ENCODE results near the gene FKBP8.

DNA sequence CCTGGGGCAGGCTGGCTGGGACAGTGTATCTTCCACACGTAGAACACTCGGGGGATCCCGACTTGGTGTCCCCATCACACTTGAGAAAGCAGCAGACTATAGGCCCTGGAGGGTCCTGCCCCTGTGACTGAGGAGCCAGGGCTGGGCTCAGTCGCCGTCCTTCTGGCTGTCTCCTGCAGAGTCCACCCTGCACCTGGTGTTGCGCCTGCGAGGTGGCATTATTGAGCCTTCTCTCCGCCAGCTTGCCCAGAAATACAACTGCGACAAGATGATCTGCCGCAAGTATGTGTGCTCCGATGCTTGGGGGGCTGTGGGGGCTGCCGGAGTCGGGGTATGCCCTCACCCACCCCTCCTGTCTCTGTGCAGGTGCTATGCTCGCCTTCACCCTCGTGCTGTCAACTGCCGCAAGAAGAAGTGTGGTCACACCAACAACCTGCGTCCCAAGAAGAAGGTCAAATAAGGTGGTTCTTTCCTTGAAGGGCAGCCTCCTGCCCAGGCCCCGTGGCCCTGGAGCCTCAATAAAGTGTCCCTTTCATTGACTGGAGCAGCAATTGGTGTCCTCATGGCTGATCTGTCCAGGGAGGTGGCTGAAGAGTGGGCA lies 31.4 kb upstream of the FKBP8 start:
- TF ChIP-seq, protein P1, sequence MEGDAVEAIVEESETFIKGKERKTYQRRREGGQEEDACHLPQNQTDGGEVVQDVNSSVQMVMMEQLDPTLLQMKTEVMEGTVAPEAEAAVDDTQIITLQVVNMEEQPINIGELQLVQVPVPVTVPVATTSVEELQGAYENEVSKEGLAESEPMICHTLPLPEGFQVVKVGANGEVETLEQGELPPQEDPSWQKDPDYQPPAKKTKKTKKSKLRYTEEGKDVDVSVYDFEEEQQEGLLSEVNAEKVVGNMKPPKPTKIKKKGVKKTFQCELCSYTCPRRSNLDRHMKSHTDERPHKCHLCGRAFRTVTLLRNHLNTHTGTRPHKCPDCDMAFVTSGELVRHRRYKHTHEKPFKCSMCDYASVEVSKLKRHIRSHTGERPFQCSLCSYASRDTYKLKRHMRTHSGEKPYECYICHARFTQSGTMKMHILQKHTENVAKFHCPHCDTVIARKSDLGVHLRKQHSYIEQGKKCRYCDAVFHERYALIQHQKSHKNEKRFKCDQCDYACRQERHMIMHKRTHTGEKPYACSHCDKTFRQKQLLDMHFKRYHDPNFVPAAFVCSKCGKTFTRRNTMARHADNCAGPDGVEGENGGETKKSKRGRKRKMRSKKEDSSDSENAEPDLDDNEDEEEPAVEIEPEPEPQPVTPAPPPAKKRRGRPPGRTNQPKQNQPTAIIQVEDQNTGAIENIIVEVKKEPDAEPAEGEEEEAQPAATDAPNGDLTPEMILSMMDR (conservative IDR thresholded peaks at IDR 0.05): no peak
- TF ChIP-seq EZH2 (IDR thresholded peaks at IDR 0.05; ENCODE audit: low read depth): no peak
